HG02642 (cell line): ENCODE results near the gene SLFN13.
"Not testable (repeated sequence)": the region's sequence is repeated elsewhere in the genome, so short reads cannot be mapped to it uniquely, and the experiment has no call there.

Experiments
- ATAC-seq: cut with Tn5 transposase; IDR thresholded peaks from one replicate; pipeline ENCODE4 v1.9.1; 2021; ENCODE audit warnings: mild to moderate bottlenecking; ENCODE audit not compliant: unreplicated experiment, poor library complexity

The SLFN13 gene

DNA sequence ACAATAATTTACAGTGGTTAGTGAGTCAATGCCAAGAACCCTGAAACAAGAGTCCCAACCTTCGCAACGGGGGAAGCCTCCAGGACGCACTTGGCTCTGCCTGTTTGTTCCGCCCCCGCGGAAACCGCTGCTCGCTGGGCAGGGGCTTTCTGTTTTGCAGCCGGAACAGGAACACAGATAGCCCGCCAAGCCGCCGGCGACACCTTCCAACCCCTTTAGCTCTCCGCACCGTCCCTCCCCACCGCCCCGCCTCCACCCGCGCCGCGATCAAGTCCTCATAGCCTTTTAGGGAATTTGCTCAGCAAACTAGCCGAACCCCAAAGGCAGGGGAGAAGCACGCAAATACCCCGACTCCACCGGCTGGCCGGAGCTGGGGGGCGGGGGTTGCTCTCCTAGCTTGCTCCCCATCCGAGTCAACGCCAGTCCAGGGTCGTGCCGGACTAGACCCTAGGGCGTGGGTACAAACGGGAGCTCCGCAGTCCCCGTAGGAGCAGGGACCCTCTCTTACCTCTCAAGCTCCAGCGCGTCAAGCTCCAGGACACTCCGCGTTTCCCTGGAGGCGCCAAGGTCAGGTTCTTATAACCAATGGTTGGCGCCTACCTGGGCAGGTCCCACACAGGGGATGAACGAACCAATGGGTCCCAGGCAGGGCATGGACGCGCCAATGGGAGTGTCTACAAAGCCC lies at the start of gene SLFN13:
SLFN13 (minus strand) TSS at position 553 of the 685 bp plus-strand sequence. CDS start 3,086 bp downstream, outside the sequence.
- peak; percentile 79 for ATAC-seq

- no peak for ATAC-seq
Observed at GRCh38 chr17:35496451-35497290, 48.1 kb upstream of the SLFN13 start.

GRCh38 chr17:35493040-35493439 lies 44.5 kb upstream of the SLFN13 start:
- ATAC-seq, result no peak

DNA sequence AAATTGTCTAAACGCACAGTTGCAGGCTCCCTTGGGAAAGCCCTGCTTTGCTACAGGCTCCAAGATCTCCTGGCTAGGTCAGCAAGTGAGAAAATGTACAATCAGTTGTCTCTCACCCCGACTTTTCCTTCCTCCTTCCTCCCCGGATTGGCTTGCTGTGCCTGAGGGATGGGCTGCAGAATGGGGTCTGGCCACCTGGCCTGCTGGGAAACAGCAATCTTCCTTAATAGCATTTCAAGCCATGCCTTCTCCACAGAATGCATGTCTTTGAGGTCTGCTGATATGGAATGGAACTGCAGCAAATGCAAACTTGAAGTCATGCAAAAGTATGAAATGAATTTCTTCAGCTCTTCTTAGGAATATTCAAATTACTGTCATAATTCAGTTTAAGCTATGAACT lies 42.9 kb upstream of the SLFN13 start:
- no peak for ATAC-seq

GRCh38 chr17:35489944-35490343 lies 41.4 kb upstream of the SLFN13 start:
- ATAC-seq, result no peak

- no peak for ATAC-seq
Observed at GRCh38 chr17:35488991-35489390, 40.4 kb upstream of the SLFN13 start.

- ATAC-seq, result peak; percentile 54
Observed at GRCh38 chr17:35486920-35487732, 38.6 kb upstream of the SLFN13 start.

DNA sequence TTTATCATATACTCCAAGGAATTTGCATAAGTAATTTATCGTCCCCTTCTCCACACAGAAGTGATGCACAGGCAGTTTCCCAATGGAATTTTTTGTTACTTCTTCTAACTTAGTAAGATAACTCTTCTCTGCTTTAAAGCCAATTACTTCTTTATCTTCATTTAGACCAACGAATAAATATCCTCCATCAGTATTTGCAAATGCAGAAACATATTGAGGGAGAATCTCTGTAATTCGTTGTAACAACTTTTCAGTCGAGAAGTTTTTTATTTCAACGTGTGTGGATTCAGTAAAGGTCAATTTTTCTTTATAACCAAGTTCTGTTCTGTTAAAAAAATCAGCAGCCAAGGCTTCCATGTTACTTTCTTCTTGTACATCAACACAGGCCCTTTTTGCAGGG lies 30.7 kb upstream of the SLFN13 start:
- no peak for ATAC-seq

- no peak for ATAC-seq
Observed at GRCh38 chr17:35477248-35477647, 28.7 kb upstream of the SLFN13 start.

GRCh38 chr17:35476283-35476820 lies 27.8 kb upstream of the SLFN13 start:
- no peak for ATAC-seq

- no peak for ATAC-seq
Observed at GRCh38 chr17:35468475-35468874, 19.9 kb upstream of the SLFN13 start.

- no peak for ATAC-seq
Observed at GRCh38 chr17:35467824-35468223, 19.3 kb upstream of the SLFN13 start.

GRCh38 chr17:35460354-35460851 lies 11.8 kb upstream of the SLFN13 start:
- ATAC-seq, result peak; percentile 94

DNA sequence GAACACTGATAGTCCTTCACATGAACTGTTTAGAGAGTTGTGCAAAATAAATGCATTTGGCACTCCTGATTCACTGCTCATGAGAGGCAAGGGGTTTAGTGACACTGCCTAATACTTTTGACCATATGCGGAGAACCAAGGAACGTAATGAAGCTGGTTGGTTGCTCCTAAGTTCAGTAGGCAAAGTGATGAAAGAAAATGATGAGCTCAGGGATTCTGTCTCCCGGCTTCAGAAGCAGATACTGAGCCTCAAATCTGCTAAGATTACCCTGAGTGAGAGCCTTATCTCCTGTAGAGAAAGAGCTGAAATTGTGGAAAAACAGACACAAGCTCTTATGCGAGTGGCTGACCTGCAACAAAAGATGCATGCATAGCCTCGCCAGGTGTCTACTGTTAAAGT lies 5.5 kb upstream of the SLFN13 start:
- ATAC-seq, result not testable (repeated sequence)

GRCh38 chr17:35453171-35453570 lies 4.6 kb upstream of the SLFN13 start:
- no peak for ATAC-seq

- no peak for ATAC-seq
Observed at GRCh38 chr17:35449371-35449931, 885 bp upstream of the SLFN13 start.

GRCh38 chr17:35448899-35449227 lies 297 bp upstream of the SLFN13 start:
- peak; percentile 11 for ATAC-seq

GRCh38 chr17:35447499-35447898 lies 1.1 kb downstream of the SLFN13 start:
- ATAC-seq, result no peak

- ATAC-seq, result no peak
Observed at GRCh38 chr17:35438433-35438832, 10.1 kb downstream of the SLFN13 start.
